Hippocampal formation (tissue), 2 donors: ENCODE measurements around the gene SAA2.

Source experiments
- DNase-seq, 2 donors: peaks; one replicate each; lab custom pipeline; 2025; lab: John Stamatoyannopoulos, UW

Gene SAA2

DNA sequence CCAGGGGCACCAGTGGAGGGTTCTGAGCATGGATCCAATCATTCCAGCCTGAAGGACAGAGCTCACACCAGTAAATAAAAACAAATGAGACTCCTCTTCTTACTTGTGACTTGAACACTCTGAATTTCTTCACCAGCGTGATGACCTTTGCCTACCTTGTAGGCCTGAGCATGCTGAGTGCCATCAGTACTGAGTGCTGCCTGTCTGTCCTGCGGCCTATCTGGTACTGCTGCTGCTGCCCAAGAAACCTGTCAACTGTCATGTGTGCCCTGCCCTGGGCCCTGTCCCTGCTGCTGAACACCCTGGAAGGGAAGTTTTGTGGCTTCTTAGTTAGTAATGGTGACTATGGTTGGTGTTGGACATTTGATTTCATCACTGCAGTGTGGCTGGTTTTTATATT, 51.9 kb downstream of the SAA2 start:
- no peak for DNase-seq
